HepG2 (cell line): ENCODE measurements around the gene KCNIP4.

Experiments used
- DR1 ChIP-seq: sonication (generic); formaldehyde crosslinking; IDR thresholded peaks from 2 replicates; pipeline ENCODE4 v1.8.0; 2021; ENCODE audit warnings: mild to moderate bottlenecking, missing genetic modification reagents, inconsistent platforms
- ISX ChIP-seq: sonication (generic); formaldehyde crosslinking; conservative IDR thresholded peaks from 2 replicates; pipeline ENCODE4 v1.5.0; 2020; ENCODE audit warnings: missing genetic modification reagents
- MAFK ChIP-seq, 2 experiments: IDR thresholded peaks in 1 of 2; conservative IDR thresholded peaks in 1 of 2; 2 replicates each; pipeline ENCODE4 v1.6.1; 2011; ENCODE audit warnings: improper control_type of control experiment in 2 of 2, low read length in 2 of 2
- MXI1 ChIP-seq: IDR thresholded peaks from 3 replicates; pipeline ENCODE4 v1.6.1; 2012; ENCODE audit warnings: low read depth, low read length, inconsistent platforms, borderline replicate concordance
- ZEB1 ChIP-seq: IDR thresholded peaks from 2 replicates; pipeline ENCODE4 v1.6.1; 2012; ENCODE audit warnings: mild to moderate bottlenecking, low read depth, inconsistent platforms; ENCODE audit not compliant: insufficient replicate concordance
- ZFP90 ChIP-seq: sonication (generic); formaldehyde crosslinking; IDR thresholded peaks from 2 replicates; pipeline ENCODE4 v1.8.0; 2022; ENCODE audit warnings: missing genetic modification reagents, mild to moderate bottlenecking, inconsistent platforms, borderline replicate concordance
- ZNF20 ChIP-seq: sonication (generic); formaldehyde crosslinking; IDR thresholded peaks from 2 replicates; pipeline ENCODE4 v1.4.0; 2020; ENCODE audit warnings: mild to moderate bottlenecking, moderate library complexity, missing genetic modification reagents
- ZNF678 ChIP-seq: sonication (generic); formaldehyde crosslinking; IDR thresholded peaks from 2 replicates; pipeline ENCODE4 v1.4.0; 2020; ENCODE audit warnings: mild to moderate bottlenecking, missing genetic modification reagents
- TF ChIP-seq, protein P1 (sequence below): sonication (generic); formaldehyde crosslinking; IDR thresholded peaks from 2 replicates; pipeline ENCODE4 v1.5.0; 2020; ENCODE audit warnings: mild to moderate bottlenecking, missing genetic modification reagents, moderate library complexity
- TF ChIP-seq, protein P2 (sequence below), 2 experiments: sonication (generic) in 1 of 2; formaldehyde crosslinking in 1 of 2; IDR thresholded peaks; 2 replicates each; pipeline versions ENCODE4 v1.6.1 to v1.9.0; 2014 to 2022; ENCODE audit warnings: antibody characterized with exemption in 1 of 2, borderline replicate concordance in 1 of 2, inconsistent platforms in 1 of 2, low read depth in 1 of 2, missing genetic modification reagents in 1 of 2
- TF ChIP-seq, protein P3 (sequence below): sonication (generic); formaldehyde crosslinking; IDR thresholded peaks from 2 replicates; pipeline ENCODE4 v1.4.0; 2020; ENCODE audit warnings: missing genetic modification reagents
- TF ChIP-seq, protein P4 (sequence below): sonication (generic); formaldehyde crosslinking; IDR thresholded peaks from 2 replicates; pipeline ENCODE4 v1.5.0; 2020; ENCODE audit warnings: missing genetic modification reagents

DNA sequence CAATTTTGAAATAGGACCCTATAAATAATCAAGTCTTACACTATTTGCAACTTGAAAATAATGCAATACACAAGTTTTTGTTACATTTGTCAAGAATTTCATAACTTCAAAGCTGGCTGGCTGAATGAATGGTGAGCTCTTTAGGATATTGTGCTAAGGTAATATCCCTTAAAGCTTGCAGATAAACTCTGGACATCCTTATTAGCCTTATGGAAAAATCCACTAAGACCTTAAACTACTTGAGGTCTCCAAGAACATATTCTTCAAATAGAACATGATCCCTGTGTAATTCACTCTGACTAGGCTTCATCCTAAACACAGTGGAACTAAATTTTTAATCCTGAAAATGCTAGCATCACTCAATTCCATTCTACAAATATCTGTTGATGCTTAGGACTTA is 1049.0 kb downstream of the KCNIP4 start:
- TF ChIP-seq, protein P1, sequence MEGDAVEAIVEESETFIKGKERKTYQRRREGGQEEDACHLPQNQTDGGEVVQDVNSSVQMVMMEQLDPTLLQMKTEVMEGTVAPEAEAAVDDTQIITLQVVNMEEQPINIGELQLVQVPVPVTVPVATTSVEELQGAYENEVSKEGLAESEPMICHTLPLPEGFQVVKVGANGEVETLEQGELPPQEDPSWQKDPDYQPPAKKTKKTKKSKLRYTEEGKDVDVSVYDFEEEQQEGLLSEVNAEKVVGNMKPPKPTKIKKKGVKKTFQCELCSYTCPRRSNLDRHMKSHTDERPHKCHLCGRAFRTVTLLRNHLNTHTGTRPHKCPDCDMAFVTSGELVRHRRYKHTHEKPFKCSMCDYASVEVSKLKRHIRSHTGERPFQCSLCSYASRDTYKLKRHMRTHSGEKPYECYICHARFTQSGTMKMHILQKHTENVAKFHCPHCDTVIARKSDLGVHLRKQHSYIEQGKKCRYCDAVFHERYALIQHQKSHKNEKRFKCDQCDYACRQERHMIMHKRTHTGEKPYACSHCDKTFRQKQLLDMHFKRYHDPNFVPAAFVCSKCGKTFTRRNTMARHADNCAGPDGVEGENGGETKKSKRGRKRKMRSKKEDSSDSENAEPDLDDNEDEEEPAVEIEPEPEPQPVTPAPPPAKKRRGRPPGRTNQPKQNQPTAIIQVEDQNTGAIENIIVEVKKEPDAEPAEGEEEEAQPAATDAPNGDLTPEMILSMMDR (CRISPR knock-in tag) = no peak
- no peak for TF ChIP-seq MAFK (conservative IDR thresholded peaks at IDR 0.05 in 1 of 2, IDR thresholded peaks at IDR 0.05 in 1 of 2; ENCODE audit: low read length in 2 of 2)
- TF ChIP-seq ISX (CRISPR knock-in tag) = no peak
- no peak for TF ChIP-seq ZFP90 (CRISPR knock-in tag)
- TF ChIP-seq, protein P2, sequence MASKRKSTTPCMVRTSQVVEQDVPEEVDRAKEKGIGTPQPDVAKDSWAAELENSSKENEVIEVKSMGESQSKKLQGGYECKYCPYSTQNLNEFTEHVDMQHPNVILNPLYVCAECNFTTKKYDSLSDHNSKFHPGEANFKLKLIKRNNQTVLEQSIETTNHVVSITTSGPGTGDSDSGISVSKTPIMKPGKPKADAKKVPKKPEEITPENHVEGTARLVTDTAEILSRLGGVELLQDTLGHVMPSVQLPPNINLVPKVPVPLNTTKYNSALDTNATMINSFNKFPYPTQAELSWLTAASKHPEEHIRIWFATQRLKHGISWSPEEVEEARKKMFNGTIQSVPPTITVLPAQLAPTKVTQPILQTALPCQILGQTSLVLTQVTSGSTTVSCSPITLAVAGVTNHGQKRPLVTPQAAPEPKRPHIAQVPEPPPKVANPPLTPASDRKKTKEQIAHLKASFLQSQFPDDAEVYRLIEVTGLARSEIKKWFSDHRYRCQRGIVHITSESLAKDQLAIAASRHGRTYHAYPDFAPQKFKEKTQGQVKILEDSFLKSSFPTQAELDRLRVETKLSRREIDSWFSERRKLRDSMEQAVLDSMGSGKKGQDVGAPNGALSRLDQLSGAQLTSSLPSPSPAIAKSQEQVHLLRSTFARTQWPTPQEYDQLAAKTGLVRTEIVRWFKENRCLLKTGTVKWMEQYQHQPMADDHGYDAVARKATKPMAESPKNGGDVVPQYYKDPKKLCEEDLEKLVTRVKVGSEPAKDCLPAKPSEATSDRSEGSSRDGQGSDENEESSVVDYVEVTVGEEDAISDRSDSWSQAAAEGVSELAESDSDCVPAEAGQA (IDR thresholded peaks at IDR 0.05; ENCODE audit: low read depth) = no peak
- TF ChIP-seq, protein P2 (CRISPR knock-in tag; IDR thresholded peaks at IDR 0.05; ENCODE audit: borderline replicate concordance) = no peak
- TF ChIP-seq ZNF20 = no peak
- TF ChIP-seq, protein P3, sequence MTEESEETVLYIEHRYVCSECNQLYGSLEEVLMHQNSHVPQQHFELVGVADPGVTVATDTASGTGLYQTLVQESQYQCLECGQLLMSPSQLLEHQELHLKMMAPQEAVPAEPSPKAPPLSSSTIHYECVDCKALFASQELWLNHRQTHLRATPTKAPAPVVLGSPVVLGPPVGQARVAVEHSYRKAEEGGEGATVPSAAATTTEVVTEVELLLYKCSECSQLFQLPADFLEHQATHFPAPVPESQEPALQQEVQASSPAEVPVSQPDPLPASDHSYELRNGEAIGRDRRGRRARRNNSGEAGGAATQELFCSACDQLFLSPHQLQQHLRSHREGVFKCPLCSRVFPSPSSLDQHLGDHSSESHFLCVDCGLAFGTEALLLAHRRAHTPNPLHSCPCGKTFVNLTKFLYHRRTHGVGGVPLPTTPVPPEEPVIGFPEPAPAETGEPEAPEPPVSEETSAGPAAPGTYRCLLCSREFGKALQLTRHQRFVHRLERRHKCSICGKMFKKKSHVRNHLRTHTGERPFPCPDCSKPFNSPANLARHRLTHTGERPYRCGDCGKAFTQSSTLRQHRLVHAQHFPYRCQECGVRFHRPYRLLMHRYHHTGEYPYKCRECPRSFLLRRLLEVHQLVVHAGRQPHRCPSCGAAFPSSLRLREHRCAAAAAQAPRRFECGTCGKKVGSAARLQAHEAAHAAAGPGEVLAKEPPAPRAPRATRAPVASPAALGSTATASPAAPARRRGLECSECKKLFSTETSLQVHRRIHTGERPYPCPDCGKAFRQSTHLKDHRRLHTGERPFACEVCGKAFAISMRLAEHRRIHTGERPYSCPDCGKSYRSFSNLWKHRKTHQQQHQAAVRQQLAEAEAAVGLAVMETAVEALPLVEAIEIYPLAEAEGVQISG (CRISPR knock-in tag) = no peak
- TF ChIP-seq, protein P4, sequence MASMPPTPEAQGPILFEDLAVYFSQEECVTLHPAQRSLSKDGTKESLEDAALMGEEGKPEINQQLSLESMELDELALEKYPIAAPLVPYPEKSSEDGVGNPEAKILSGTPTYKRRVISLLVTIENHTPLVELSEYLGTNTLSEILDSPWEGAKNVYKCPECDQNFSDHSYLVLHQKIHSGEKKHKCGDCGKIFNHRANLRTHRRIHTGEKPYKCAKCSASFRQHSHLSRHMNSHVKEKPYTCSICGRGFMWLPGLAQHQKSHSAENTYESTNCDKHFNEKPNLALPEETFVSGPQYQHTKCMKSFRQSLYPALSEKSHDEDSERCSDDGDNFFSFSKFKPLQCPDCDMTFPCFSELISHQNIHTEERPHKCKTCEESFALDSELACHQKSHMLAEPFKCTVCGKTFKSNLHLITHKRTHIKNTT (CRISPR knock-in tag) = no peak
- no peak for TF ChIP-seq DR1 (CRISPR knock-in tag)
- no peak for TF ChIP-seq ZEB1
- no peak for TF ChIP-seq MXI1
- TF ChIP-seq ZNF678 (CRISPR knock-in tag) = no peak
